GM06990 (cell line): ENCODE measurements around the gene SHCBP1L.

ENCODE experiments used
- DNase-seq: peaks from one replicate; pipeline ENCODE4 v3.0.0-alpha.2; 2011; ENCODE audit not compliant: insufficient read length; ENCODE audit errors: extremely low read depth
- H3K27me3 ChIP-seq: replicated peaks from 2 replicates; pipeline ENCODE4 v1.6.0; 2011; ENCODE audit warnings: low read length; ENCODE audit not compliant: control insufficient read depth, insufficient read depth
- H3K36me3 ChIP-seq: 2 replicates; pipeline ENCODE4 v1.5.1; 2011; ENCODE audit warnings: low read length; ENCODE audit not compliant: control insufficient read depth, insufficient read depth
- H3K4me3 ChIP-seq: replicated peaks from 2 replicates; pipeline ENCODE4 v1.5.1; 2011; ENCODE audit warnings: low read depth, mild to moderate bottlenecking, control low read depth, low read length
- TF ChIP-seq, protein P1 (sequence below): IDR thresholded peaks from 2 replicates; pipeline ENCODE4 v1.5.1; 2011; ENCODE audit warnings: low read length, control low read depth, mild to moderate bottlenecking, inconsistent platforms; ENCODE audit not compliant: insufficient read depth, poor library complexity, severe bottlenecking

Gene SHCBP1L

DNA sequence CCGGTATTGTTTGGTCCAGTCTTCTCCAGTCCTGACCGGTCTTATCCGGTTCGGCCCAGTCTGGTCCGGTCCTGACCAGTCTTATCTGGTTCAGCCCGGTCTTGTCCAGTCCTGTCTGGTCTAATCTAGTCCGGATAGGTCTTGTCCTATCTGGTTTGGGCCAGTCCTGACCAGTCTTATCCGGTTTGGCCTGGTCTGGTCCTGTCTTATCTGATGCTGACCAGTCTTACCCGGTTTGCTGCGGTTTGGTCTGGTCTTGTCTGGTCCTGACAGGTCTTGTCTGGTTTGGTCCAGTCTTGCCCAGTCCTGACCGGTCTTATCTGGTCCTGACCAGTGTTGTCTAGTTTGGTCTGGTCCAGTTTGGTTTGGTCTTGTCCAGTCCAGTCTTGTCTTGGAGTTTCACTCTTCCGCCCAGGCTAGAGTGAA, 83.7 kb downstream of the SHCBP1L start:
- TF ChIP-seq, protein P1, sequence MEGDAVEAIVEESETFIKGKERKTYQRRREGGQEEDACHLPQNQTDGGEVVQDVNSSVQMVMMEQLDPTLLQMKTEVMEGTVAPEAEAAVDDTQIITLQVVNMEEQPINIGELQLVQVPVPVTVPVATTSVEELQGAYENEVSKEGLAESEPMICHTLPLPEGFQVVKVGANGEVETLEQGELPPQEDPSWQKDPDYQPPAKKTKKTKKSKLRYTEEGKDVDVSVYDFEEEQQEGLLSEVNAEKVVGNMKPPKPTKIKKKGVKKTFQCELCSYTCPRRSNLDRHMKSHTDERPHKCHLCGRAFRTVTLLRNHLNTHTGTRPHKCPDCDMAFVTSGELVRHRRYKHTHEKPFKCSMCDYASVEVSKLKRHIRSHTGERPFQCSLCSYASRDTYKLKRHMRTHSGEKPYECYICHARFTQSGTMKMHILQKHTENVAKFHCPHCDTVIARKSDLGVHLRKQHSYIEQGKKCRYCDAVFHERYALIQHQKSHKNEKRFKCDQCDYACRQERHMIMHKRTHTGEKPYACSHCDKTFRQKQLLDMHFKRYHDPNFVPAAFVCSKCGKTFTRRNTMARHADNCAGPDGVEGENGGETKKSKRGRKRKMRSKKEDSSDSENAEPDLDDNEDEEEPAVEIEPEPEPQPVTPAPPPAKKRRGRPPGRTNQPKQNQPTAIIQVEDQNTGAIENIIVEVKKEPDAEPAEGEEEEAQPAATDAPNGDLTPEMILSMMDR = no peak
- peaks cover 17% of the 10 kb centered on the region for H3K36me3 ChIP-seq
- no peaks in the 10 kb centered on the region for H3K27me3 ChIP-seq
- peak; percentile 26 for DNase-seq
- H3K4me3 ChIP-seq = no peak overlapping the region

DNA sequence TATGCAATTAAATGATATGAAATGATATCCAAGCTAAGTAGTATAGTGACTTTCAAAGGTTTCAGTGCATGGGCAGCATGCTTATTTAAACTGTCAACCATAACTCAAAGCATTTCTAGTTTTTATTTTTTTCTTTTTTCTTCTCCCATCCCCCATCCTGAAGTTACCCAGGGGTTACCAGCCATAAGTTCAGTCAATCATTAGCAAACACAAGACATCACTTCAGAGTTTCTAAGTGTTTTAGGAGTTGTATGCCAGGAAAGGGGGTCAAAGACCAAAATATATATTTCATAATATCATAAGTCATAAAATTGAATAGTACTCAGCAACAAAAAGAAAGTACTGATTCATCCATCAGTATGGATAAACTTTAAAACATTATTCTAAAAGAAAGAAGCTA, 85.1 kb downstream of the SHCBP1L start:
- DNase-seq = no peak
- TF ChIP-seq, protein P1 = no peak
- Histone ChIP-seq H3K36me3 (peaks cover 12% of the 10 kb centered on the region), H3K4me3 (no peak overlapping the region), H3K27me3 (no peaks in the 10 kb centered on the region)

DNA sequence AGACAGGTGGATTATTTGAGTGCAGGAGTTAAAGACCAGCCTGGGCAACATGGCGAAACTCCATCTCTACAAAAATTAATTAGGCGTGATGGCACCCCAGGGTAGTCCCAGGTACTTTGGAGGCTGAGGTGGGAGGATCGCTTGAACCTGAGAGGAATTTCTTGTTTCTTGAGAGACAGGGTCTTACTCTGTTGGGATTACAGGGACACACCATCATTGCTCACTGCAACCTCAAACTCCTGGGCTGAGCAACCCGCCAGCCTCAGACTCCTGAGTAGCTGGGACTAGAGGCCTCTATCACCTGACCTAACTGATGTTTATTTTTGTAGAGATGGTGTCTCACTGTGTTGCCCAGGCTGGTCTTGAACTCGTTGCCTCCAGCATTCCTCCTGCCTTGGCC, 89.0 kb downstream of the SHCBP1L start:
- H3K4me3 ChIP-seq = no peak overlapping the region
- H3K27me3 ChIP-seq = no peaks in the 10 kb centered on the region
- DNase-seq = no peak
- TF ChIP-seq, protein P1 = no peak
- peaks cover 13% of the 10 kb centered on the region for H3K36me3 ChIP-seq

DNA sequence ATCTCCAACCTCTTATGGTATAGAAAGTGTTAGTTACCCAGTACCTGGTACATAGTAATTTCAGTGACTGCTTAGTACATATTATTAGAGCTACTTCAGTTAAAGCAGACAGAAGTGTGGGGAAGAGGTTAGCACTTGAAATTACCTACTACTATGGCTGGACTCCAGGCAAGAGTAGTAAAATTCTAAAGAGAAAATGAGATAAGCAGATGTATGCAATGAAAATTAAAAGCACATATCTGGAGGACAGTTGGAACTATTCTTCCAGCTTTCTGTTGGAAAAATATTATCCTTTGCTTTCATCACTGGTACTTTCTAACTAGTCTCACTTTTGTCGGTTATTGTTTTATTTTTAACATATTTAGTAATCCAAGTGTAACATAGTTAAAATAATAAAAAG, 90.1 kb downstream of the SHCBP1L start:
- no peak overlapping the region for H3K4me3 ChIP-seq
- H3K36me3 ChIP-seq = peaks cover 15% of the 10 kb centered on the region
- TF ChIP-seq, protein P1 = no peak
- DNase-seq = no peak
- no peaks in the 10 kb centered on the region for H3K27me3 ChIP-seq

DNA sequence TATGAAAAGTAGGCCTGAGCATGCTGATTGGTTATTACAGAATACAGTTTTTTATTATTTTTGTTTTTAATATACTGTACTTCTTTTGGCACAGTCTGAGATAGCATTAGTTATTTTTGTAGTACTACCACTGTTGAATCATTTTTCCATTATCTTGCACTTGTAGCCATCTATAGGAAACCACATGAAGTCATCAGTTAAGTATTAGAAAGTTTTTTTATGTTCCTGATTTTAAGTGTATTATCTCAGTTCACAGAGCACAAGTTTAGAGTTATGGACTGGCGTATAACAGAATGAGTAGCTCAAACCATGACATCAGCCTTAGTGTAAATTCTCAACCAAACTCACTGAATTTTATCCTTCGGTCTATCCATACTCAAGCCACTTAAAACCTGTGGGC, 91.0 kb downstream of the SHCBP1L start:
- peaks cover 17% of the 10 kb centered on the region for H3K36me3 ChIP-seq
- DNase-seq = no peak
- no peaks in the 10 kb centered on the region for H3K27me3 ChIP-seq
- H3K4me3 ChIP-seq = no peak overlapping the region
- TF ChIP-seq, protein P1 = no peak

DNA sequence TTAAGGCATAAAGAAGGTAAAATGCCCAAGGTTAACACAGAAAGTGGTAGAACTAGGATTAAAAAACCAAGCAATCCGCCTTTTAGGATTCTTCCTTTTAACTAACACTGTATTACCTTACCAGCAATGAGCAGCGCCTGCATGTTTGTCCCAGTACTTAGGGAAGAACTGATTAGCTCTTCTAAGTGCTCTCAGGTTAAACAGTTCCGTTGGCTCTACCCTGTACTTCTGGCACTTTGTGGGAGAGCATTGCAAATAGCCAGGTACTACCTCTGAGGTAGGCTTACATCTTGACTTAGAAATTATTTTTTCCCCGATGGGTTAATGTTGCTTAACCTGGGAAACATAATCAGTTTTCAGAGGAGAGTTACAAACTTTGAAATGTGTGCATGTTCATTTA, 92.3 kb downstream of the SHCBP1L start:
- no peak for DNase-seq
- no peak overlapping the region for H3K4me3 ChIP-seq
- TF ChIP-seq, protein P1 = no peak
- peaks cover 17% of the 10 kb centered on the region for H3K36me3 ChIP-seq
- no peaks in the 10 kb centered on the region for H3K27me3 ChIP-seq
